Right lobe of liver (tissue), 6 donors: ENCODE measurements around the gene PRR29. TPM values are rescaled to one million over a fixed set of nuclear protein-coding genes. Genes with fewer than 3 reads are reported as not detected.

Experiments used
- ATAC-seq, 4 donors: fragments of 200-7000 bp; cut with Tn5 transposase; one replicate each; pipeline ENCODE4 v1.9.1; 2020; ENCODE audit warnings: mild to moderate bottlenecking in 4 of 4, moderate library complexity in 4 of 4
- DNase-seq, 3 donors: peaks; one replicate each; pipeline ENCODE4 v3.0.0-alpha.2; 2020
- H3K27ac ChIP-seq, 3 donors: fragments of 200-600 bp; one replicate each; pipeline ENCODE4 v1.8.0; 2022
- H3K27me3 ChIP-seq, 2 donors: fragments of 200-600 bp; one replicate each; pipeline ENCODE4 v1.8.0; 2022
- H3K36me3 ChIP-seq, 4 donors: fragments of 200-600 bp; sonication (generic) in 1 of 4; one replicate each; pipeline versions ENCODE4 v1.5.1 to v1.8.0; 2017 to 2022; ENCODE audit warnings: control low read depth in 1 of 4
- H3K4me1 ChIP-seq, 4 donors: fragments of 200-600 bp; sonication (generic) in 1 of 4; one replicate each; pipeline versions ENCODE4 v1.5.1 to v1.8.0; 2017 to 2022; ENCODE audit warnings: control low read depth in 1 of 4
- H3K4me3 ChIP-seq, 3 donors: fragments of 200-600 bp; one replicate each; pipeline ENCODE4 v1.8.0; 2022
- H3K9me3 ChIP-seq, 4 donors: fragments of 200-600 bp; sonication (generic) in 1 of 4; one replicate each; pipeline versions ENCODE4 v1.5.1 to v1.8.0; 2017 to 2022; ENCODE audit warnings: control low read depth in 1 of 4
- POLR2A ChIP-seq: fragments of 450-650 bp; IDR thresholded peaks from one replicate; pipeline ENCODE4 v1.6.1; 2017; ENCODE audit warnings: antibody characterized with exemption, mild to moderate bottlenecking
- WGBS: methylation state at CpG from one replicate; pipeline ENCODE4 v1.1.6; 2018; ENCODE audit warnings: low coverage, low lambda C conversion rate; ENCODE audit not compliant: insufficient coverage; ENCODE audit errors: missing lambda C conversion rate; 5-methylcytosine and 5-hydroxymethylcytosine counted together
- intact Hi-C, 2 donors: fragments of 100-400 bp; cut with DNase I; formaldehyde crosslinking; loops; one replicate each; pipeline versions ENCODE4 v1.11.2 to v1.14.1; 2022
- total RNA-seq, 6 experiments: library from RNA; depleted of rRNA in 2 of 6; stranded (reverse); fragments of >200 nt in 2 of 6; fragmentation: NEBNext Ultra II Directional in 3 of 6; extraction: Animal tissue kit (Norgen Biotek cat#: 25700) in 3 of 6; gene quantifications; one replicate each; pipeline versions ENCODE4 v1.1.0 to v1.2.4, GENCODE V29; 2016 to 2023
- TF ChIP-seq, protein P1 (sequence below), 4 donors: fragments of 200-600 bp in 3 of 4; fragments of 450-650 bp in 1 of 4; IDR thresholded peaks; one replicate each; pipeline versions ENCODE4 v1.5.1 to v1.8.0; 2016 to 2022; ENCODE audit warnings: antibody characterized with exemption in 4 of 4, mild to moderate bottlenecking in 2 of 4
- donor health status: DM: no; HTN: yes; CAD: no.
- donor health status: DM: no; HTN: no; CAD: no.
- donor health status: DM: no; HTN: no; CAD: no.
- donor health status: DM: no; HTN: yes; CAD: no.
- donor health status: DM: no; HTN: yes; CAD: no.

Gene PRR29
- total RNA-seq, 6 experiments from 2014 or later: 0.07 to 0.33 (median 0.12) TPM; not detected in 3

DNA sequence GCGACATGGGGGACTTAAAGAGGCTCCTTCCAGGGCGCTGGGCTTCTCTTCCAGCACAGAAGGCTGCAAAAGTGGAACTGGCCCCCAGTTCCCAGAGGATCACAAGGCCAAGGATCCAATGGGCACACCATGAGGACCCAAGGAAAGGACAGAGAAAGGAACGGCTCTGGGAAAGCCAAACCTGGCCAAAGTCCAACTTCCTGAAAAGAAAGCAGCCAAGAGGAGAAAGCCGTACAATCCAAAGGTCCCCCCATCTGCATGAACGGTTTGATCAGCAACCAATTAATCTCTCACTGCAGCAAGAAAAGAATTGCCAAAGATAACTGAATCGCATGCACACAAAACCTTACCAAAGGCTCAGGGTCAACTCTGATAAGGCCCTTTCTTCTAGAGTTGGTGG lies 42.1 kb downstream of the PRR29 start:
- peak in 3 of 4 donors; percentile 13 to 24 (median 23) for ATAC-seq
- Histone ChIP-seq H3K9me3 (no peaks in the 10 kb centered on the region), H3K27me3 (no peaks in the 10 kb centered on the region), H3K27ac (no peak overlapping the region), H3K36me3 (peaks cover 11 to 71% (median 17%) of the 10 kb centered on the region in 4 donors), H3K4me1 (peaks cover 0 to 8% (median 0%) of the 10 kb centered on the region in 4 donors), H3K4me3 (no peak overlapping the region)
- WGBS: 43% methylated on average over 6 of the region's 6 CpGs
- TF ChIP-seq POLR2A: no peak
- TF ChIP-seq, protein P1, sequence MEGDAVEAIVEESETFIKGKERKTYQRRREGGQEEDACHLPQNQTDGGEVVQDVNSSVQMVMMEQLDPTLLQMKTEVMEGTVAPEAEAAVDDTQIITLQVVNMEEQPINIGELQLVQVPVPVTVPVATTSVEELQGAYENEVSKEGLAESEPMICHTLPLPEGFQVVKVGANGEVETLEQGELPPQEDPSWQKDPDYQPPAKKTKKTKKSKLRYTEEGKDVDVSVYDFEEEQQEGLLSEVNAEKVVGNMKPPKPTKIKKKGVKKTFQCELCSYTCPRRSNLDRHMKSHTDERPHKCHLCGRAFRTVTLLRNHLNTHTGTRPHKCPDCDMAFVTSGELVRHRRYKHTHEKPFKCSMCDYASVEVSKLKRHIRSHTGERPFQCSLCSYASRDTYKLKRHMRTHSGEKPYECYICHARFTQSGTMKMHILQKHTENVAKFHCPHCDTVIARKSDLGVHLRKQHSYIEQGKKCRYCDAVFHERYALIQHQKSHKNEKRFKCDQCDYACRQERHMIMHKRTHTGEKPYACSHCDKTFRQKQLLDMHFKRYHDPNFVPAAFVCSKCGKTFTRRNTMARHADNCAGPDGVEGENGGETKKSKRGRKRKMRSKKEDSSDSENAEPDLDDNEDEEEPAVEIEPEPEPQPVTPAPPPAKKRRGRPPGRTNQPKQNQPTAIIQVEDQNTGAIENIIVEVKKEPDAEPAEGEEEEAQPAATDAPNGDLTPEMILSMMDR (IDR thresholded peaks at IDR 0.05): no peak
- intact Hi-C loops: loop anchor here in 1 of 2 donors (10.0 kb wide), 1 partner anchor 235 kb away; no protein-coding TSS in a partner anchor
- DNase-seq: peak in 1 of 3 donors; percentile 44

DNA sequence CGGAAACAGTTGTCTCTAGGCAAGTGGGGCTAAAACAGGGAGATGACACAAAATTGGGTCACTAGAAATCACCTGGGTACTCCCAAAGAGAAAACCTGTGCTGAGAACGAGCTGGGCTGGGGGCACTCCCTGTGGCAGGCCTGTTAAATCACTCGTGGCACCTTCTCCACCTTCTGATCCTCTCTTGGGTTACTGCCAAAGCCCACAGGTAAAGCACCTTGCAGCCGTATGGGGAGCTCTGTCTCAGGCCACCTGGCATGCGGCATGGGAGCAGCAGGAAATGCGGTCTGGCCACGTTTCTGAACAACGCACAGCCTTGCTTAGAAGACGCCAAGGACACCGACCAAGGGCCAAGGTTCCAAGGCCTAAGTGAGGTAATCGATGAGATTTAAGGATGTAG lies 43.8 kb downstream of the PRR29 start:
- H3K27me3 ChIP-seq: no peaks in the 10 kb centered on the region
- no peaks in the 10 kb centered on the region for H3K9me3 ChIP-seq
- TF ChIP-seq POLR2A: no peak
- TF ChIP-seq, protein P1 (IDR thresholded peaks at IDR 0.05): no peak
- H3K27ac ChIP-seq: no peak overlapping the region
- intact Hi-C loops: loop anchor here in 1 of 2 donors (10.0 kb wide), 1 partner anchor 233 kb away; no protein-coding TSS in a partner anchor
- DNase-seq (peak in 1 of 3 donors; percentile 23), ATAC-seq (no peak)
- H3K4me3 ChIP-seq: no peak overlapping the region
- 73% methylated on average over 10 of the region's 11 CpGs for WGBS
- H3K36me3 ChIP-seq: peaks cover 11 to 88% (median 27%) of the 10 kb centered on the region in 4 donors
- peaks cover 0 to 8% (median 0%) of the 10 kb centered on the region in 4 donors for H3K4me1 ChIP-seq

DNA sequence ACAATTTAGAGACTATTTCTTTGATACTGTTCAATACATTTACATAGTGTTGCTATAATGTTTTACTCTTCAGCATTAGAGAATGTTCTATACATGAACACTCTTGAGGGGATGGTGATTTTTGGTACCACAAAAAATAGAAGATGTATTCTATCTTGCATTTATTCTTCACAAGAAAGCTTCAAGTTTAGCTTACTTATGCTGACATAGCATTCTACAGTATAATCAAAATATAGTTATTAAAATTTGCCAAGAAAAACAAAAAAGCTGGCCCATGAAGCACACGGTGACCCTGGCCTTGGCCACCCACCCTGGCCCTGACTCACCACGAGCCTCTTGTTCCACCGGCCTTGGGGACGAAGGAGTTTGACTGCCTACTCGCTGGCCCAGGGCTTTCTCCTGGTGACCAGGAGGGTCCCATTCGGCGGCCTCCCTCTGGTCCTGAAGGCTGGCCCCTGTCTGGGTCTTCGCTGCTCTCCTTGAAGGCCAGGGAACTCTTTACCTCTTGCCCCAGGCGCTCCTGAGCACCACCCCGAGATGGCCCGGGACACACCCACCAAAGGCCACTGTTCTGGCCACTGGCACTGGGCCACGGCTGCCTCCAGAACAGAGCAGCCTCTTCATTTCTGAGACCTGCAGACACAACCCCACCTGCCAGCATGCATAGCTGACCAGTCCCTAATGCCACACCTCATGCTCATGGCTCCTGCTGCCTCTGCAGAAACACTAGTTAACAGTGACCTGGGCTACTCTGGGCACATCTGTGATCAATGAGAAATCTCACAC lies 44.7 kb downstream of the PRR29 start:
- Histone ChIP-seq H3K36me3 (peaks cover 11 to 97% (median 32%) of the 10 kb centered on the region in 4 donors), H3K27me3 (no peaks in the 10 kb centered on the region), H3K4me3 (no peak overlapping the region), H3K27ac (no peak overlapping the region), H3K4me1 (peaks cover 0 to 8% (median 0%) of the 10 kb centered on the region in 4 donors), H3K9me3 (no peaks in the 10 kb centered on the region)
- 81% methylated on average over 6 of the region's 12 CpGs for WGBS
- DNase-seq (peak in 1 of 3 donors; percentile 46), ATAC-seq (peak in 1 of 4 donors; percentile 22)
- no peak for TF ChIP-seq POLR2A
- TF ChIP-seq, protein P1 (IDR thresholded peaks at IDR 0.05): no peak
- intact Hi-C loops: loop anchor here in 1 of 2 donors (10.0 kb wide), 1 partner anchor 232 kb away; no protein-coding TSS in a partner anchor

DNA sequence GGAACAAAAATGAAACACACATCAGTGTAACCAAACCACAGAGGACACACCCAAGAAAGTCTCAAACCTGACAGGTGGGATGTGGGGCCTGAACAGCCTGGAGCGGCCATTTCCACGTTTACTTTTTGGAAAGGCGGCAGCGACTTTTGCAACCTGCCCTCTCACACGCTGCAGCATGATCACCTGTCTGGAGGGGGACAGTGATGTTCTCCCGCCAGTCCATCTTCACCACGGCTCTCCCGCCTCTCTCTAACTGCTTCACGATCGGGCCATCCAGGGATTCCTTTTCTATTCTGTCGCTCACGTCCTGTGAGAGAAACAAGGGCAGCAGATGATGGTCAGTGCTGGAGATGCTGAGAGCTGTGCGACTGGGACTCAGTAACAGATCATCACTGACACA lies 47.0 kb downstream of the PRR29 start:
- Histone ChIP-seq H3K4me1 (peaks cover 0 to 8% (median 0%) of the 10 kb centered on the region in 4 donors), H3K27me3 (no peaks in the 10 kb centered on the region), H3K36me3 (peaks cover 15 to 97% (median 44%) of the 10 kb centered on the region in 4 donors), H3K9me3 (no peaks in the 10 kb centered on the region), H3K4me3 (no peak overlapping the region), H3K27ac (no peak overlapping the region)
- TF ChIP-seq, protein P1 (IDR thresholded peaks at IDR 0.05): no peak
- TF ChIP-seq POLR2A: no peak
- intact Hi-C loops: loop anchor here in 1 of 2 donors (10.0 kb wide), 1 partner anchor 230 kb away; no protein-coding TSS in a partner anchor
- DNase-seq (no peak), ATAC-seq (no peak)
- WGBS: 84% methylated on average over 11 of the region's 13 CpGs
